ENCODE measurements around the gene BRIX1.
"Not testable (repeated sequence)": the region's sequence is repeated elsewhere in the genome, so short reads cannot be mapped to it uniquely, and the experiment has no call there.

The BRIX1 gene

GRCh38 chr5:34959323-34959722 is 43.8 kb downstream of the BRIX1 start:
- DNase-seq (ENCODE audit: low read depth in 2 of 2): no peak

GRCh38 chr5:34967540-34967939 is 52.0 kb downstream of the BRIX1 start:
- no peak for DNase-seq (ENCODE audit: low read depth in 2 of 2)

- DNase-seq (ENCODE audit: low read depth in 2 of 2): no peak
Measured at GRCh38 chr5:34968258-34968657, 52.7 kb downstream of the BRIX1 start.

GRCh38 chr5:34970552-34970951 is 55.0 kb downstream of the BRIX1 start:
- no peak for DNase-seq (ENCODE audit: low read depth in 2 of 2)

- DNase-seq (ENCODE audit: low read depth in 2 of 2): not testable (repeated sequence)
Measured at GRCh38 chr5:34971655-34972054, 56.1 kb downstream of the BRIX1 start.
